ENCODE data around the gene OVCA2. TPM values are rescaled to one million over a fixed set of nuclear protein-coding genes. Genes with fewer than 3 reads are reported as not detected.

The OVCA2 gene
- total RNA-seq, 1 donor from 2014 or later = 55.8 TPM

- no peak for DNase-seq (ENCODE audit: low read depth in 2 of 2)
Measured at GRCh38 chr17:2054262-2054511, 12.4 kb downstream of the OVCA2 start.

GRCh38 chr17:2054512-2055291 is 12.9 kb downstream of the OVCA2 start, which contains the start of gene HIC1:
HIC1 (plus strand) TSS chr17:2055103; CDS start chr17:2056691, 1,588 bp downstream.
- peak in 1 of 2 donors; percentile 83 for DNase-seq (ENCODE audit: low read depth in 2 of 2)

- peak in 1 of 2 donors; percentile 60 for DNase-seq (ENCODE audit: low read depth in 2 of 2)
Measured at GRCh38 chr17:2055292-2056205, 13.7 kb downstream of the OVCA2 start.

GRCh38 chr17:2056206-2057174 is 14.7 kb downstream of the OVCA2 start:
- DNase-seq (ENCODE audit: low read depth in 2 of 2) = peak in 1 of 2 donors; percentile 45

- no peak for DNase-seq (ENCODE audit: low read depth in 2 of 2)
Measured at GRCh38 chr17:2057175-2057759, 15.4 kb downstream of the OVCA2 start.

GRCh38 chr17:2057760-2058585 is 16.2 kb downstream of the OVCA2 start:
- DNase-seq (ENCODE audit: low read depth in 2 of 2) = no peak

GRCh38 chr17:2058586-2059546 is 17.0 kb downstream of the OVCA2 start:
- peak in 1 of 2 donors; percentile 45 for DNase-seq (ENCODE audit: low read depth in 2 of 2)

GRCh38 chr17:2059547-2060384 is 17.9 kb downstream of the OVCA2 start:
- no peak for DNase-seq (ENCODE audit: low read depth in 2 of 2)

GRCh38 chr17:2060385-2060658 is 18.5 kb downstream of the OVCA2 start:
- no peak for DNase-seq (ENCODE audit: low read depth in 2 of 2)

GRCh38 chr17:2060681-2061440 is 19.0 kb downstream of the OVCA2 start:
- peak in 1 of 2 donors; percentile 17 for DNase-seq (ENCODE audit: low read depth in 2 of 2)

- no peak for DNase-seq (ENCODE audit: low read depth in 2 of 2)
Measured at GRCh38 chr17:2061441-2061958, 19.7 kb downstream of the OVCA2 start.

GRCh38 chr17:2062571-2063183 is 20.9 kb downstream of the OVCA2 start:
- peak in 1 of 2 donors; percentile 68 for DNase-seq (ENCODE audit: low read depth in 2 of 2)

- peak in 1 of 2 donors; percentile 29 for DNase-seq (ENCODE audit: low read depth in 2 of 2)
Measured at GRCh38 chr17:2063261-2064146, 21.7 kb downstream of the OVCA2 start.

- no peak for DNase-seq (ENCODE audit: low read depth in 2 of 2)
Measured at GRCh38 chr17:2064147-2064489, 22.3 kb downstream of the OVCA2 start.

- no peak for DNase-seq (ENCODE audit: low read depth in 2 of 2)
Measured at GRCh38 chr17:2064520-2064971, 22.7 kb downstream of the OVCA2 start.
